HG02885 (cell line): ENCODE data around the gene TANC1.

Experiments used
- ATAC-seq: cut with Tn5 transposase; IDR thresholded peaks from one replicate; pipeline ENCODE4 v1.9.1; 2021; ENCODE audit warnings: mild to moderate bottlenecking; ENCODE audit not compliant: unreplicated experiment, poor library complexity

TANC1 gene

DNA sequence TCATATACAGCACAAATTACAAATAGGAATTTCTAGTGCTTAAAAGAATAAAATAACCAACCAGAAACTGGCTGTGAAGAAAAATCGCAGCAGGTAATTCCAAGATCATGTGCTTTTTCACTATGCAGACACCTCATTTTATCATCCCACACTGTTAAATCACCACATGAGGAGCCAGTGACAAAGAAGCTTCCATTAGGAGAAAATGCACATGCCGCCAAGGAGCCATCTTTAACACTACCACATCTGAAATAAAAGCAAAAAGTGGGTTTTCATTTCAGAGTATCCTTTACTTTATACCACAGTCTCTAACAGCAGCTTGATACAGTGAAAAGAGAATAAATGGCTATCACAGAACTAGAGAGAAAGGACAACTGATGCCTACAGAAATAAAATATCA lies 311.3 kb downstream of the TANC1 start:
- no peak for ATAC-seq

DNA sequence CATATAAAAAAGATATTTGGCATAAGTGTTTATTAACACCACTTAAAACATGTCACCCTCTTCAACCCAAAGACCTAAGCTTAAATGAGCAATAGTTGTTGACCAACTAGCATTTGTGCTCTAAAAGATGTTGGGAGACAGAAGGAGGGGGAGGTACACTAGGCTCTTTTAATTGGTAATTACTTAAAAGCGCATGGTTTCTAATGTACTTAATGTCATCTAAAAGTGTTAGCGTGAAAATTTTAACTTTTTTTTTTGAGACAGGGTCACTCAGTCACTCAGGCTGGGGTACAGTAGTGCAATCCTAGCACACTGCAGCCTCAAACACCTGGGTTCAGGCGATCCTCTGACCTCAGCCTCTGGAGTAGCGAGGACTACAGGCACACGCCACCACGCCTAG lies 312.6 kb downstream of the TANC1 start:
- no peak for ATAC-seq
